Activated naive CD8-positive, alpha-beta T cell treated with anti-CD3 and anti-CD28 coated beads for 36 hours (primary cell): ENCODE data around the gene LASP1NB.

Source experiments
- DNase-seq: peaks from one replicate; pipeline ENCODE4 v3.0.0; 2021
- H3K27ac Mint-ChIP-seq: one replicate; pipeline ENCODE4 v1.8.0; 2022; ENCODE audit warnings: mild to moderate bottlenecking, moderate library complexity, mixed read lengths
- H3K27me3 Mint-ChIP-seq: one replicate; pipeline ENCODE4 v1.8.0; 2022; ENCODE audit warnings: mild to moderate bottlenecking, mixed read lengths
- H3K36me3 Mint-ChIP-seq: one replicate; pipeline ENCODE4 v1.8.0; 2021; ENCODE audit warnings: mild to moderate bottlenecking, mixed read lengths
- H3K4me1 Mint-ChIP-seq: one replicate; pipeline ENCODE4 v1.8.0; 2021; ENCODE audit warnings: mixed read lengths
- H3K4me3 Mint-ChIP-seq: one replicate; pipeline ENCODE4 v1.8.0; 2022; ENCODE audit warnings: mild to moderate bottlenecking, moderate library complexity, mixed read lengths
- H3K9me3 Mint-ChIP-seq: one replicate; pipeline ENCODE4 v1.8.0; 2022; ENCODE audit warnings: mixed read lengths

The LASP1NB gene

DNA sequence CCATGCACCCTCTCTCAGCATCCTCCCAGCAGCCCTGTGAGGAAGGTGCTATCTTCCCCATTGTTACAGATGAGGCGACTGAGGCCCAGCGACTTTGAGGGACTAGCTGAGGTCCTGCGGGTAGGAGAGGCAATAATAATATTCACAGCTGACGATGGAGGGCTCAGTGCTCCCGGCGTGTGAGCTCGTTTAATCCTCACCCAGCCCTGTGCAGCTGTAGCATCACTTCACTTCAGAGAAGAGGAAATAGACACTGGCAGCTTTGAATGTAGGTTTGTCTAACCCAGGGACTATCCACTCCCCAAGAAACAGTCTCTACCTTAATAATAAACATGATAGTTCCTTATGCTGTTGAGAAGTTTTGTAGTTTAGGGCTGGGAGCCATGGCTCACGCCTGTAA is 34.0 kb upstream of the LASP1NB start:
- peak overlapping the region; percentile 75 for H3K27ac Mint-ChIP-seq
- H3K36me3 Mint-ChIP-seq = peaks cover 45% of the 10 kb centered on the region
- peak overlapping the region; percentile 4 for H3K4me3 Mint-ChIP-seq

DNA sequence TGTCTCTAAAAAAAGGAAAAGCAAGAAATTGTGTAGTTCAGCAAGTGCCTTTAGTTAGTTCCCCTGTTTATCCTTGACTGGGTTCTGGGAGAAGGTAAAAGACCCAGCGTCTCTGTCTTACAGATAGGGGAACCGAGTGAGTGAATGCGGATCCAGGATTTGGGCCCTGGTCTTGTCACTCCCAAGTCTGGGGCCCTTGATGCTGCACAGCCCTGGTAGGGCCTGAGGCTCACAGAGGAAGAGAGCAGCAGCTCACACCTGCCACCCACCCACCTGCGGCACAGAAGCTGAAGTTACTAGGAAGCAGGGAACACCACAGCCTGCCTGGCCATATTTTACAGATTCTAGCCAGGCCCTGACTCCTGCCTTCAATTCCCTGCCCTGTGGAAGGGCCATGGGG is 33.3 kb upstream of the LASP1NB start:
- Mint-ChIP-seq H3K9me3 (no peaks in the 10 kb centered on the region), H3K36me3 (peaks cover 51% of the 10 kb centered on the region), H3K27me3 (no peaks in the 10 kb centered on the region), H3K27ac (peak overlapping the region; percentile 75), H3K4me1 (peaks cover 82% of the 10 kb centered on the region), H3K4me3 (peak overlapping the region; percentile 4)
- no peak for DNase-seq

More for the DNA sequence above, 34.0 kb upstream of the LASP1NB start:
- Mint-ChIP-seq H3K4me1 (peaks cover 82% of the 10 kb centered on the region), H3K9me3 (no peaks in the 10 kb centered on the region), H3K27me3 (no peaks in the 10 kb centered on the region)
- DNase-seq = no peak

DNA sequence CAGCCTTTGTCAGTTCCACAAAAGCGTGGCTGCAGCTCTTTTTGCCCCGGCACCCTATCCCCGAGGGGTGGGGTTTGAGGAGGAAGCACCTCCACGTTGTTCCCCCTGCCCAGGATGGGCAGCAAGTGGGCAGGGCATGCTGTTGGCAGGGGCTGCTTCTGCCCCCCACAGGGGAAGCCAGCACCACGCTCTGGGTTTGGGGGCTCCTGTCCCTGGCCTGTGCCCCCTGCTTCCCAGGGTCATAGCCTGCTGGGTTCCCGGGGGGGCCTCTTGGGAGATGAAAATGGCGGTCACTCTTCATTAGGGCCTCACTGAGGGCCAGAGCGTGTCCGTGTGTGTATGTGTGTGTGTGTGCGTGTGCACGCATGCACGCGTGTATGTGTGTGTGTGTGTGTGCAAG is 32.8 kb upstream of the LASP1NB start:
- no peak for DNase-seq
- H3K9me3 Mint-ChIP-seq = no peaks in the 10 kb centered on the region
- H3K27ac Mint-ChIP-seq = no peak overlapping the region
- H3K36me3 Mint-ChIP-seq = peaks cover 56% of the 10 kb centered on the region
- H3K4me1 Mint-ChIP-seq = peaks cover 82% of the 10 kb centered on the region
- H3K4me3 Mint-ChIP-seq = no peak overlapping the region
- no peaks in the 10 kb centered on the region for H3K27me3 Mint-ChIP-seq

DNA sequence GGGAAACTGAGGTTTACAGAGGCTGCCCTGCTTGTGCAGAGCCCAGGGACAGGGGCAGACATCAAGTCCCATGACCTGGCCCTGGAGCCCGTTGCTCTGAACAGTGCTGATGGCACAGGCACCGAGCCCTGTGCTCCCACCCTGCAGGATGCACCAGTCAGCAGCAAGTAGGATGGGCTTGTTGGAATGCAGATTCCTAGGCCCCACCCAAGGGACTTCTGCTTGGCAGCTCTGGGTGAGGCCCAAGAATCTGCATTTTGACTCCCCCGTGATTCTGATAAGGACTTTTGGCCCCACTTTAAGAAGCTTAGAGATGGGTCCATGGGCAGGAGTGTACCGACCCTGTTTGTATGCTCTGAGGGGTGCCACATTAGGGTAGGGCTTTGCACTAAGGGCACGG is 32.3 kb upstream of the LASP1NB start:
- peaks cover 82% of the 10 kb centered on the region for H3K4me1 Mint-ChIP-seq
- no peak overlapping the region for H3K4me3 Mint-ChIP-seq
- H3K27me3 Mint-ChIP-seq = no peaks in the 10 kb centered on the region
- no peaks in the 10 kb centered on the region for H3K9me3 Mint-ChIP-seq
- no peak for DNase-seq
- peak overlapping the region; percentile 61 for H3K27ac Mint-ChIP-seq
- H3K36me3 Mint-ChIP-seq = peaks cover 59% of the 10 kb centered on the region

DNA sequence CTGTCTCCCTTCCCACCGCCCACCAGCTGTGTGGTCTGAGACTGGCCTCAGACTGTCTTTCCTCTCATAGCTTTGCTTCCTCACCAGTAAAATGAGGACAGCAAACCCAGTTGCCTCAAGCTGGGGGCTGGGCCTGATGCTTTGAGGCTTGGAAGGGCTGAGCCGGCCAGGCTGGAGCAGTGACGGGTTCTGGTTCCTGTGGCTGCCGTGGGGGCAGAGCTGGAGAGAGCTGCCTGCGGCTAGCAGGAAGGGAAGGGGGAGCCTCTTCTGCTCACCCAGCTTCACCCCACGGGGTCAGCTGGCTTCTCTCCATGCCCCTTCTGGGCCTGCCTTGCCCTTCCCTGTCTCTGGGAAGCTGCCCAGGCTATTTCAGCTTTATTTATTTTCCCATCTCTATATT is 31.8 kb upstream of the LASP1NB start:
- no peak overlapping the region for H3K4me3 Mint-ChIP-seq

DNA sequence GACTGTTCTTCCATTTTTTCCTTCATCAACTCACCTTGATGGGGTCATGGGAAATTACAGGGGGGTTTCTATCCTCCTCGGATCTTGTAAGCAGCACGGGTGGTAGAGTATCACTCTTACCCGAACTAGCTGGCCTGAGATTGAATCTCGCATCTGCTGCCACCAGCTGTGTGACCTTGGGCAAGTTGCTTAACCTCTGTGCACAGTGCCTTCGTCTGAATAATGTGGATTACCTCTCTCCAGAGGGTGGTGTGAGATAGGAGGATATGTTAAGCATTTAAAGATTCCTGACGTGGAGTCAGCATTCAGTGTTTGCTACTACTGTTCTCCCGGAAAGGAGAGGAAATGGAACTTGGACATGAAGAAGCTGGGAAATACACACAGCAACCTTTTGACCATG is 31.1 kb upstream of the LASP1NB start:
- Mint-ChIP-seq H3K36me3 (peaks cover 61% of the 10 kb centered on the region), H3K27me3 (no peaks in the 10 kb centered on the region), H3K4me1 (peaks cover 84% of the 10 kb centered on the region), H3K4me3 (no peak overlapping the region), H3K9me3 (no peaks in the 10 kb centered on the region), H3K27ac (peak overlapping the region; percentile 61)
- no peak for DNase-seq

More for the DNA sequence above, 31.8 kb upstream of the LASP1NB start:
- Mint-ChIP-seq H3K27me3 (no peaks in the 10 kb centered on the region), H3K9me3 (no peaks in the 10 kb centered on the region), H3K4me1 (peaks cover 83% of the 10 kb centered on the region), H3K27ac (peak overlapping the region; percentile 61), H3K36me3 (peaks cover 61% of the 10 kb centered on the region)
- peak; percentile 57 for DNase-seq

DNA sequence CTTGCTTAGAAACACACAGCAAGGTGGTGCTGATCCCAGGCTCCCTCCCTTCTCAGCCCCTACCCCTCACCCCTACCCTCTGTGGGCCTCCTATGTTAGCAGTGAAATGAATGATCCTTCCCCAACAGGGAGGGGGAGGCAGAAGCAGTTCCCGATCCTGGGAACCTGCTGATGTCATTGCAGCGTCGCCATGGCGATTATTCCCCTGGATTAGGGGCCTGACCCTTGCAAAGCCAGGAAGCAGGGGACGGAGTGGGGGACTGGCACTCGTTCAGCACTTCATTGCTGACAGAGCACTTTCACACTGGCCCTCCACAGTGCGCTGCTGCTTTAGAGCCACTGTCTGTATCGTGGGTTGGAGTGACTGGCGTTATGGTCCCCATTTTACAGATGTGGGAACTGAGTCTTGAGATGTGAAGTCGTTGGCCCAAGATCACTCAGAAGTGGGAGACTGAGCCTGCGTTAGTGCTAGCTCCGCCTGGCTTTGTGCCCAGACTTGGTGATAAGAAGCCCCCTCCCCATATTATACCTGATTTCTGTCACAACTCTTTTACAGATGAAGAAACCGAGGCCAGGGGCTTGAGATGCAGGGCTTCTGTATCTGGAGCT is 29.0 kb upstream of the LASP1NB start:
- peak overlapping the region; percentile 91 for H3K27ac Mint-ChIP-seq
- H3K36me3 Mint-ChIP-seq = peaks cover 61% of the 10 kb centered on the region
- H3K4me3 Mint-ChIP-seq = no peak overlapping the region
- no peaks in the 10 kb centered on the region for H3K27me3 Mint-ChIP-seq
- peaks cover 82% of the 10 kb centered on the region for H3K4me1 Mint-ChIP-seq
- no peaks in the 10 kb centered on the region for H3K9me3 Mint-ChIP-seq
- no peak for DNase-seq

DNA sequence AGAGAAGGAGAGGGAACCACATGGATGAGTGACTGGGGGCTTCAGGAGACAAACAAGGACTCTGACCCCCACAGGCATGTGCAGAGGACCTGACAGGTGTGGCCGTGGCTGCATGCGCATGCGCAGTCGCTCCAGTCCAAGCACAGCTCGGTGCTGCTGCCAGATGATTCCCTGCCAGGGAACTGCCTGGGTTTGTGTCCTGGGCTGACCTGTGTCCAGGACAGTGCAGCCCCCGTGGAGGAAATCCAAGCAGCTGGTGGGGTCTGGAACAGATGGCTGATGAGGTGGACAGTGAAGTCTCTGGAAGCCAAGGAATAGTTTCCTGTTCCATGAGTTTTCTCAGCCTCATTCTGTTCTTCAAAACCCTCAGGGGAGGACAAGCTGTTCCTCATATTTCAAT is 28.2 kb upstream of the LASP1NB start:
- Mint-ChIP-seq H3K9me3 (no peaks in the 10 kb centered on the region), H3K36me3 (peaks cover 60% of the 10 kb centered on the region), H3K27ac (peak overlapping the region; percentile 91), H3K4me1 (peaks cover 78% of the 10 kb centered on the region), H3K4me3 (no peak overlapping the region), H3K27me3 (no peaks in the 10 kb centered on the region)
- DNase-seq = no peak

DNA sequence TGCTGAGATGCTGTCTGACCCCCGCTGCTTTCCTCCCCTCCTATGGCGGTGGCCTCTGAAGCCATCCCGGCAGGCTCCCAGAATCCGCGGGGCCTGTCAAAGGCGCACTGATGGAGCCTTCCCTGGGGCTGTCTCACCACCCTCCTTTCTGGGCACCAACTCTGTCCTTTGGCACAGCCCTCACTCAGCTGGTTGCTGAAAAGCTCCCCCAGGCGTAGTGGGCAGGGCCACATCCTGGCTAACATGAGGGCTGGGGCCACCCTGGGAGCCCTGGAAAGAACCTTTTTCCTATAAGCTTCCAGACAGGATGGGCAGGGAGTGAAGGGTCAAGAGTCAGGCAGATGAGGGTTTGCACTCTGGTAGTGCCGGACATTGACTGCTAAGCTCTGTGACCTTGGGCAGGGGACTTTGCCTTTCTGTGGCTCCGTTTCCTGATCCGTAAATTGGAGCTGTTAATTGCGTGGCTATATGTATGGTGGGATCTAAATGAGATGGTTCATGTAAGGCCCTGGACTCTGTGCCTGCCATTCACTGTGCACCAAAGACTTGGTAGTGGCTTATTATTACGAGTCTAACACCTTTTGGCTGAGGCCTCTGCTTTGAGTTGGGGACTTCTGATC is 27.6 kb upstream of the LASP1NB start:
- Mint-ChIP-seq H3K27me3 (no peaks in the 10 kb centered on the region), H3K4me1 (peaks cover 72% of the 10 kb centered on the region), H3K27ac (peak overlapping the region; percentile 91), H3K36me3 (peaks cover 59% of the 10 kb centered on the region), H3K9me3 (no peaks in the 10 kb centered on the region), H3K4me3 (peak overlapping the region; percentile 58)
- no peak for DNase-seq

DNA sequence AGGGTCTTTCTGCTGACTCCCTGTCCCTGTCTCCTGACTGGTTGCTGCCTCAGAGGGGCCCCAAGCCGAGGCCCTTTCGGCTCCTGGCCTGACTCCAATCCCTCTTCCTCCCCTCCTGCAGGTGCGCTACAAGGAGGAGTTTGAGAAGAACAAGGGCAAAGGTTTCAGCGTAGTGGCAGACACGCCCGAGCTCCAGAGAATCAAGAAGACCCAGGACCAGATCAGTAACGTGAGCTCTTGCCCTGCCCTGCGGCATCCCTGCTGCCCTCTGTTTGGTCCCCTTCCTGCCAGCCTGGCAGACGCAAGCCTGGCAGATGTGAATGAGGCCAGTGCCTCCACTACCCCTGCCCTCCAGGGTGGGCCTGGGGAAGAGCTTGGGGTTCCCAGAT is 27.1 kb upstream of the LASP1NB start:
- Mint-ChIP-seq H3K4me3 (peak overlapping the region; percentile 58), H3K27ac (peak overlapping the region; percentile 91), H3K36me3 (peaks cover 64% of the 10 kb centered on the region), H3K9me3 (no peaks in the 10 kb centered on the region), H3K27me3 (no peaks in the 10 kb centered on the region), H3K4me1 (peaks cover 67% of the 10 kb centered on the region)
- peak; percentile 40 for DNase-seq

DNA sequence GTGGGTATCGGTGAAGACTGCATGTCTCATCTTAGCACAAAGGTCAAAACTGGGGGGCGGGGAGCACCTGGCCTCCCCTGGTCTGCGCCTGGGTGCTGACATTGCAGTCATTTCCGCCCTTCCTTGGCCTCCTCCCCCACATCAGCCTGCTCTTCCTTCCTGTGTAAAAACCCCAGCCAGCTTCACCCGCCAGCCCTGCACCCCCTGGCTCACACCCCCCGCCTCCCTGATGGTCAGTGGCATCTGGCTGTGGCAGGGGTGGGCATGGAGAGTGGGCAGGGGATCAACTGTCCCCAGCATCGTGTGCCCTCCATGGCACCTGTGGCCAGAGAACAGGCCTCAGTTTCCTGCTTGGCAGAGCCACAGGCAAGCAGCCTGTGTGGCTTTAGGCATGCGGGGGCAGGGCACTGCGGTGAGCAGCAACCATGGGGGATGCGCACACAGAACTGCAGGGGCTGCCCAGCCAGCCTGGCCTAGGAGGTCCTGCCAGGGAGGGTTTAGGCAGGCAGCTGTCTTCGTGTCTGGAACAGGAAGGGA is 26.5 kb upstream of the LASP1NB start:
- DNase-seq = peak; percentile 90
- peaks cover 69% of the 10 kb centered on the region for H3K36me3 Mint-ChIP-seq
- peaks cover 67% of the 10 kb centered on the region for H3K4me1 Mint-ChIP-seq
- H3K4me3 Mint-ChIP-seq = peak overlapping the region; percentile 58
- no peaks in the 10 kb centered on the region for H3K9me3 Mint-ChIP-seq
- H3K27ac Mint-ChIP-seq = peak overlapping the region; percentile 91
- no peaks in the 10 kb centered on the region for H3K27me3 Mint-ChIP-seq

DNA sequence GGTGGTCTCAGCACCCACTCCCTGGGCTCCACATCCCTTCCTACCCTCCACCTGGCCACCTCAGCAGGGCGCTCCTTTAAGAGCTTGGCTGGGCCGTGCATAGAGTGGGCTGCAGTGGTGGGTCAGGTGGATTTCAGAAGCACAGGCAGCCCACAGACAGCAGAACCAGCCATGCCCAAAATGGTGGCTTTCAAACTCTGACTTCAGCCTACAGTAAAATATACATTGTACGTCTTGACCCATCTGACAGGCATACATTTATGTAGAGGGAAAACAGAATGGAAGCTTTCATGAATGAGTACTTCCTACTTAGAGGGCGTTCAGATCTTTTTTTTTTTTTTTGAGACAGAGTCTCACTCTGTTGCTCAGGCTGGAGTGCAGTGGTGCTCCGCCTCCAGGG is 26.0 kb upstream of the LASP1NB start:
- Mint-ChIP-seq H3K36me3 (peaks cover 68% of the 10 kb centered on the region), H3K9me3 (no peaks in the 10 kb centered on the region), H3K4me1 (peaks cover 62% of the 10 kb centered on the region), H3K27me3 (no peaks in the 10 kb centered on the region), H3K4me3 (peak overlapping the region; percentile 58), H3K27ac (peak overlapping the region; percentile 91)
- DNase-seq = no peak

DNA sequence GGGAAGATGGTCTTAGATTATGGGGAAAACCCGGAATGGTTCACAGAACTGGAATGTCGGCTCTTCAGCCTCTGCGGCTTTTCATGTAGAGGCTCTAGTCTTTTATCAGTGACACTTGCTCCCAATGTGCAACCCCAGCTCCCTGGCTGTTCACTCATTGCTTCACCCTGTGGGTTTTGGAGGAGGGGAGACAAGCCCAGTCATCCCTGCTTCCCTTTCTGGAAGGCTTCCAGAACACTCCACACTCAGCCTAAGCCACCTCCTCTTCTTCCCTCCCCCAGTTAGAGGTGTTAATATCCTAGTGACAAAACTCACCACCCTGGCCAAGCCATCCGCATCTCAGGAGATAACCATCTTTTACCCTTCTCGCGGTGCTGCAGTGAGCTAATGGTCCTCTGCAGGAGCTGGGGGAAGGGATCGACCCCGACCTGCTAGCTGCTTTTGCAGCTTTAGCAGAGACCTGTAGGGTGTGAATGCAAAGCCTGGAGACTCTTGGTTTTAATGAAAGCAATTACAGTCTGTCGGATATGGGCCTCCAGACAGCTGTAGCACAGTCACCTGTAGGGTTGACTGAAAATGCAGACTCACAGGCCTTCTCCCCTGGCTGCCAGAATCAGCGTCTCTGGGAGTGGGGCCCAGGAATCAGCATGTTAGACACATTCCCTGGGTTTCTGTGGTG is 24.3 kb upstream of the LASP1NB start:
- Mint-ChIP-seq H3K36me3 (peaks cover 62% of the 10 kb centered on the region), H3K4me1 (peaks cover 64% of the 10 kb centered on the region), H3K27ac (peak overlapping the region; percentile 72), H3K9me3 (no peaks in the 10 kb centered on the region), H3K4me3 (peak overlapping the region; percentile 9), H3K27me3 (no peaks in the 10 kb centered on the region)
- no peak for DNase-seq

DNA sequence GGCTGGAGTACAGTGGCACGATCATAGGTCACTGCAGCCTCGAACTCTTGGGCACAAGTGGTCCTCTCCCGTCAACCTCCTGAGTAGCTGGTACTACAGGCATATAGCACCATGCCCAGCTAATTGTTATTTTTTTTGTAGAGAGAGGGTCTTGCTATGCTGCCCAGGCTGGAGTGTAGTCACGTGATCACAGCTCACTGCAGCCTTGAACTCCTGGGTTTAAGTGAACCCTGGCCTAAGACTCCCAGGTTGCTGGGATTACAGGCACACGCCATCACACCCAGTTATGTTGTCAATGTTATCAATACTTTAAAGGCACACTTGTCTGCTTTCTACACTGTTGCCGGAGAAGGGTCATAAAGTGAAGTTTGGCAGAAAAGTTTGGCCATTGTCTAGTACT is 22.0 kb upstream of the LASP1NB start:
- H3K27me3 Mint-ChIP-seq = no peaks in the 10 kb centered on the region
- peaks cover 54% of the 10 kb centered on the region for H3K4me1 Mint-ChIP-seq
- no peak overlapping the region for H3K4me3 Mint-ChIP-seq
- no peak for DNase-seq
- no peak overlapping the region for H3K27ac Mint-ChIP-seq
- peaks cover 45% of the 10 kb centered on the region for H3K36me3 Mint-ChIP-seq
- no peaks in the 10 kb centered on the region for H3K9me3 Mint-ChIP-seq

DNA sequence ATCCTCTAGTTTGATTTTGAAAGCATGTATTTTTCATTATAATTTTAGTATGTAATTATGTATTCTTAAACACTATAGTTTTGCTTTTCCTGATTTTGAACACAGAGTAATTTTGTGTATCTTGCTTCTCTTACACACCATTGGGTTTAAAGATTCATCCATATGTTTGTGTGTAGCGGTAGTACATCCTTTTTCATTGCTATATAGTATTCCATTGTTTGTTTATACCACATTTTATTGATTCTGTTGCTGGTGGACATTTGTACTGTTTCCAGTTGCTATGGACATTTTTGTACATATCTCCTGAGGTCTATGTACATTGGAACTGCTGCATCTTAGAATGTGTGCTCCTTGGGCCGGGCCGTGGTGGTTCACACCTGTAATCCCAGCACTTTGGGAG is 20.5 kb upstream of the LASP1NB start:
- peaks cover 47% of the 10 kb centered on the region for H3K4me1 Mint-ChIP-seq
- no peaks in the 10 kb centered on the region for H3K9me3 Mint-ChIP-seq
- no peak overlapping the region for H3K27ac Mint-ChIP-seq
- no peaks in the 10 kb centered on the region for H3K27me3 Mint-ChIP-seq
- no peak overlapping the region for H3K4me3 Mint-ChIP-seq
- DNase-seq = no peak
- H3K36me3 Mint-ChIP-seq = peaks cover 35% of the 10 kb centered on the region
